Left lung (tissue), 10 donors: ENCODE results near the gene ANXA1. TPM values are rescaled to one million over a fixed set of nuclear protein-coding genes. Genes with fewer than 3 reads are reported as not detected.
"Not testable (repeated sequence)": the region's sequence is repeated elsewhere in the genome, so short reads cannot be mapped to it uniquely, and the experiment has no call there.

Experiments
- ATAC-seq: fragments of 200-7000 bp; cut with Tn5 transposase; one replicate; pipeline ENCODE4 v1.9.1; 2020; ENCODE audit warnings: moderate library complexity
- DNase-seq, 4 donors: peaks; one replicate each; pipeline ENCODE4 v3.0.0-alpha.2; 2013 to 2020
- H3K27ac ChIP-seq, 2 donors: fragments of 200-600 bp; sonication (generic) in 1 of 2; one replicate each; pipeline versions ENCODE4 v1.5.0 to v1.8.0; 2020 to 2021
- H3K27me3 ChIP-seq, 2 donors: fragments of 200-600 bp; sonication (generic) in 1 of 2; one replicate each; pipeline versions ENCODE4 v1.5.0 to v1.8.0; 2020 to 2021
- H3K36me3 ChIP-seq, 2 donors: fragments of 200-600 bp; sonication (generic) in 1 of 2; one replicate each; pipeline versions ENCODE4 v1.5.0 to v1.8.0; 2020 to 2021
- H3K4me1 ChIP-seq, 2 donors: fragments of 200-600 bp; one replicate each; pipeline ENCODE4 v1.8.0; 2021
- H3K4me3 ChIP-seq, 2 donors: fragments of 200-600 bp; sonication (generic) in 1 of 2; one replicate each; pipeline versions ENCODE4 v1.5.0 to v1.8.0; 2020 to 2021; ENCODE audit warnings: mild to moderate bottlenecking in 1 of 2
- H3K9me3 ChIP-seq, 2 donors: fragments of 200-600 bp; sonication (generic) in 1 of 2; one replicate each; pipeline versions ENCODE4 v1.5.0 to v1.8.0; 2020 to 2021
- intact Hi-C, 2 donors: fragments of 100-400 bp; cut with DNase I; formaldehyde crosslinking; loops; one replicate each; pipeline versions ENCODE4 v1.11.2 to v1.14.2; 2022
- polyA plus RNA-seq, 6 donors: library from polyadenylated mRNA; unstranded; fragments of 120-200 nt; gene quantifications; one replicate each; pipeline ENCODE4 v1.2.1, GENCODE V29; 2013; ENCODE audit not compliant: insufficient read length in 6 of 6
- total RNA-seq, 2 donors: library from RNA; stranded (reverse); fragmentation: NEBNext Ultra II Directional; extraction: Animal tissue kit (Norgen Biotek cat#: 25700); gene quantifications; one replicate each; pipeline ENCODE4 v1.2.1, GENCODE V29; 2021
- TF ChIP-seq, protein P1 (sequence below), 2 donors: fragments of 200-600 bp; sonication (generic) in 1 of 2; IDR thresholded peaks; one replicate each; pipeline versions ENCODE4 v1.5.0 to v1.8.0; 2021; ENCODE audit warnings: antibody characterized with exemption in 2 of 2
- donor health status: DM: no; HTN: yes; CAD: no.
- donor health status: DM: no; HTN: no; CAD: no.

Gene ANXA1
- total and polyA plus RNA-seq, 8 donors = 63.2 to 563 (median 96.0) TPM

DNA sequence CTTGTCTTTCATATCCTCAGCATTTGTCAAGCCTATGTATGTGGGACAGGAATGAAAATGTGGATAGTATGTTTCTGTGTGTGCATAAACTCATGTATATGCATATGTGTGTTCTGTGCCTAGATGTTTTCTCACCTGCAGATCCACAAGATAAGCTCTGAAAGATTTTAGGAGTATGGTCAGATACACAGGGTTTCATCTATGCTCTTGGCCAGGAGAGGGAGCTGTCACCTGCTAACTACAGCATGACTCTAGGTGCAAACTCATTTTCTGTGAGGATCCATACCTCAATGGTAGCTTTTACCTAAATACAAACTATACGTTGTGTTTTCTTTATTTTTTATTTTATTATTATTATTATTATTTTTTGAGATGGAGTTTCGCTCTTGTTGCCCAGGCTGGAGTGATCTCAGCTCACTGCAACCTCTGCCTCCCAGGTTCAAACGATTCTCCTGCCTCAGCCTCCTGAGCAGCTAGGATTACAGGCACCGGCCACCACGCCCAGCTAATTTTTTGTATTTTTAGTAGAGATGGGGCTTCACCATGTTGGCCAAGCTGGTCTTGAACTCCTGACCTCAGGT is 44.1 kb upstream of the ANXA1 start:
- not testable (repeated sequence) for H3K4me3 ChIP-seq, H3K27ac ChIP-seq, H3K27me3 ChIP-seq, H3K36me3 ChIP-seq, H3K9me3 ChIP-seq, H3K4me1 ChIP-seq
- intact Hi-C loops = loop anchor here in 1 of 2 donors (5.0 kb wide), 1 partner anchor 75 kb away; no protein-coding TSS in a partner anchor
- DNase-seq = peak in 2 of 4 donors; percentile 37 to 41
- peak; percentile 94 for ATAC-seq
- TF ChIP-seq, protein P1, sequence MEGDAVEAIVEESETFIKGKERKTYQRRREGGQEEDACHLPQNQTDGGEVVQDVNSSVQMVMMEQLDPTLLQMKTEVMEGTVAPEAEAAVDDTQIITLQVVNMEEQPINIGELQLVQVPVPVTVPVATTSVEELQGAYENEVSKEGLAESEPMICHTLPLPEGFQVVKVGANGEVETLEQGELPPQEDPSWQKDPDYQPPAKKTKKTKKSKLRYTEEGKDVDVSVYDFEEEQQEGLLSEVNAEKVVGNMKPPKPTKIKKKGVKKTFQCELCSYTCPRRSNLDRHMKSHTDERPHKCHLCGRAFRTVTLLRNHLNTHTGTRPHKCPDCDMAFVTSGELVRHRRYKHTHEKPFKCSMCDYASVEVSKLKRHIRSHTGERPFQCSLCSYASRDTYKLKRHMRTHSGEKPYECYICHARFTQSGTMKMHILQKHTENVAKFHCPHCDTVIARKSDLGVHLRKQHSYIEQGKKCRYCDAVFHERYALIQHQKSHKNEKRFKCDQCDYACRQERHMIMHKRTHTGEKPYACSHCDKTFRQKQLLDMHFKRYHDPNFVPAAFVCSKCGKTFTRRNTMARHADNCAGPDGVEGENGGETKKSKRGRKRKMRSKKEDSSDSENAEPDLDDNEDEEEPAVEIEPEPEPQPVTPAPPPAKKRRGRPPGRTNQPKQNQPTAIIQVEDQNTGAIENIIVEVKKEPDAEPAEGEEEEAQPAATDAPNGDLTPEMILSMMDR (IDR thresholded peaks at IDR 0.05) = peak; percentile 65 to 67

- Histone ChIP-seq H3K27ac (no peak overlapping the region), H3K27me3 (no peaks in the 10 kb centered on the region), H3K9me3 (no peaks in the 10 kb centered on the region), H3K4me3 (no peak overlapping the region), H3K4me1 (no peaks in the 10 kb centered on the region), H3K36me3 (no peaks in the 10 kb centered on the region)
- no peak for ATAC-seq
- TF ChIP-seq, protein P1 (IDR thresholded peaks at IDR 0.05) = no peak
- intact Hi-C loops = no loop called here
- DNase-seq = no peak
Measured at GRCh38 chr9:73114058-73114457, 37.6 kb upstream of the ANXA1 start.

DNA sequence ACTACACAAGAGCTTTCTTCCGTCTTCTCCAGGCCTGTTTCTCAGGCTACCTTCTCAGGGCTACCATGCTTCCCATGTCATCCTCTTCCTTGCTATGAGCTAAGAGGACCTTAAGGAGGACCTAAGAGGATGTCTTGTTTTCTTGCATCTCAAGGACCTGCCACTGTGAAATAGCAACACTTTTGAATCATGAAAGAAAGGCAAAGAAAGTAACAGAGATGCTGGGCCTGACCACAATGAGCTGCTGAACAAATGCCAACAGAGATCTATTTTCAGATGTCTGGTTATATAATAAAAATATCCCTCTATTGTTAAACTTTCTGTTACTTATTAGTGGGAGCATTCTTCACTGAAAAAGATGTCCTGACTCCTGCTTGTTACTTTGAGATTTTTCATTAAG is 36.7 kb upstream of the ANXA1 start:
- no peaks in the 10 kb centered on the region for H3K4me1 ChIP-seq

DNA sequence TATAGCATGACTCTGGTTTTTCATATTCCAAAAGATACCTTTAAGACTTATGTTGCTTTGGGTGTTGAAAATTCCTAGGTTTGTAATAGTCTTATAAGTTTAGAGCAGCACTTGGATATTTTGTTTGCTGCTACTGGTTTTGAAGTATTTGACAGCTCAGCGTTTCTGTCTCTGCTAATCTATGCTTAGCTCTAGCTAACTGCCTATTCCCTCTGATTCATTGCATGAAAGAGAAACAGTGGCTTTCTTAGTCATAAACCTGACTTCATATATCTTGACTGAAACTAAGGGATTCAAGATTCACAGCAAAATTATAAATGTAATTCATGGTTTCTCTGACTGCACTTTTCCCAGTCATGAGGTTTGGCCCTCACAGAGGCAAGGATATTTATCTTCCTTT is 35.6 kb upstream of the ANXA1 start:
- no peak overlapping the region for H3K27ac ChIP-seq
- DNase-seq (no peak), ATAC-seq (peak; percentile 77)

More for the DNA sequence above, 36.7 kb upstream of the ANXA1 start:
- Histone ChIP-seq H3K36me3 (no peaks in the 10 kb centered on the region), H3K27ac (no peak overlapping the region), H3K9me3 (no peaks in the 10 kb centered on the region), H3K4me3 (no peak overlapping the region), H3K27me3 (no peaks in the 10 kb centered on the region)
- TF ChIP-seq, protein P1 (IDR thresholded peaks at IDR 0.05) = no peak
- intact Hi-C loops = no loop called here
- DNase-seq (no peak), ATAC-seq (no peak)

DNA sequence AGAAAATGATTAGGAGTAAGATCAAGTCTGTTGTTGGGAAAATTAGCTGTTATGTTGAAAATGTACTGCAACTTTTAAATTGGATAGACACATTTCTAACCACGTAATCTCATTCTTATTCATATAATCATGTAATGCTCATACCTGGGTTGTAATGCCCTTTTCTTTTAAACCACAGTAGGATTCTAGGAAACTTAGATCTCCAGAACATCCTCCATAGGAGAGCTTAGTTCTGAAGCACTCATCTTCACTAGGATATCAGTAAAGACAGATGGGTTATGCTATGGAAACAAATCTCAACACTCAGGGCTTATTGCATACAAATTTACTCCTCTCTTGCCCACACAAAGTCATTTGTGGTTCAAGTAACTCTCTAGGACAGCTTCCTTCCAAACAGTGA is 34.8 kb upstream of the ANXA1 start:
- DNase-seq (no peak), ATAC-seq (no peak)
- no peaks in the 10 kb centered on the region for H3K27me3 ChIP-seq
- intact Hi-C loops = no loop called here
- H3K36me3 ChIP-seq = no peaks in the 10 kb centered on the region
- H3K4me1 ChIP-seq = no peaks in the 10 kb centered on the region
- TF ChIP-seq, protein P1 (IDR thresholded peaks at IDR 0.05) = no peak
- no peak overlapping the region for H3K4me3 ChIP-seq
- H3K27ac ChIP-seq = no peak overlapping the region
- H3K9me3 ChIP-seq = no peaks in the 10 kb centered on the region

More for the DNA sequence above, 35.6 kb upstream of the ANXA1 start:
- Histone ChIP-seq H3K9me3 (no peaks in the 10 kb centered on the region), H3K27me3 (no peaks in the 10 kb centered on the region), H3K4me1 (no peaks in the 10 kb centered on the region), H3K4me3 (no peak overlapping the region), H3K36me3 (no peaks in the 10 kb centered on the region)
- intact Hi-C loops = no loop called here
- TF ChIP-seq, protein P1 (IDR thresholded peaks at IDR 0.05) = no peak
